Left lobe of liver (tissue), 2 donors: ENCODE data around the gene AMN1. TPM values are rescaled to one million over a fixed set of nuclear protein-coding genes. Genes with fewer than 3 reads are reported as not detected.

ENCODE experiments used
- ATAC-seq: fragments of 200-7000 bp; cut with Tn5 transposase; one replicate; pipeline ENCODE4 v1.9.1; 2020; ENCODE audit warnings: mild to moderate bottlenecking, moderate library complexity
- DNase-seq: peaks from one replicate; pipeline ENCODE4 v3.0.0-alpha.2; 2020; ENCODE audit warnings: low spot score
- total RNA-seq: library from RNA; stranded (reverse); gene quantifications from one replicate; pipeline ENCODE4 v1.2.1, GENCODE V29; 2021
- donor health status: DM: no; HTN: no; CAD: no; lungs with moderate emphysema.
- donor health status: DM: no; HTN: yes; CAD: no.

AMN1 gene
- total RNA-seq, 1 donor from 2014 or later = 1.6 TPM

- no peak for DNase-seq
These were observed 41.7 kb downstream of the AMN1 start for GRCh38 chr12:31687101-31687527.

GRCh38 chr12:31685801-31686200 lies 43.0 kb downstream of the AMN1 start:
- ATAC-seq (no peak), DNase-seq (no peak)

More at GRCh38 chr12:31687101-31687527, 41.7 kb downstream of the AMN1 start:
- no peak for ATAC-seq

- DNase-seq (peak; percentile 64), ATAC-seq (peak; percentile 100)
These were observed 46.5 kb downstream of the AMN1 start for GRCh38 chr12:31682136-31682962.

- DNase-seq (no peak), ATAC-seq (no peak)
These were observed 56.3 kb downstream of the AMN1 start for GRCh38 chr12:31672521-31672920.

GRCh38 chr12:31669582-31669981 lies 59.2 kb downstream of the AMN1 start:
- ATAC-seq = peak; percentile 80

GRCh38 chr12:31669020-31669419 lies 59.8 kb downstream of the AMN1 start:
- no peak for DNase-seq
- ATAC-seq = no peak

More at GRCh38 chr12:31669582-31669981, 59.2 kb downstream of the AMN1 start:
- DNase-seq = peak; percentile 40

- ATAC-seq (peak; percentile 67), DNase-seq (no peak)
These were observed 64.8 kb downstream of the AMN1 start for GRCh38 chr12:31664038-31664437.

- ATAC-seq (no peak), DNase-seq (no peak)
These were observed 65.2 kb downstream of the AMN1 start for GRCh38 chr12:31663576-31663975.

- ATAC-seq (no peak), DNase-seq (no peak)
These were observed 66.5 kb downstream of the AMN1 start for GRCh38 chr12:31662176-31662849.

GRCh38 chr12:31659087-31659942 lies 69.5 kb downstream of the AMN1 start, which contains the start of gene ETFBKMT:
TSS of gene ETFBKMT (plus strand) at chr12:31659688. CDS start at chr12:31661954, 2,266 bp downstream.
- DNase-seq = peak; percentile 93
- peak; percentile 90 for ATAC-seq

GRCh38 chr12:31658471-31659086 lies 70.2 kb downstream of the AMN1 start:
- ATAC-seq = no peak

GRCh38 chr12:31655792-31656191 lies 73.0 kb downstream of the AMN1 start:
- no peak for ATAC-seq
- DNase-seq = no peak

More at GRCh38 chr12:31658471-31659086, 70.2 kb downstream of the AMN1 start:
- no peak for DNase-seq

- ATAC-seq (no peak), DNase-seq (no peak)
These were observed 73.6 kb downstream of the AMN1 start for GRCh38 chr12:31655208-31655607.

- DNase-seq = no peak
- no peak for ATAC-seq
These were observed 76.8 kb downstream of the AMN1 start for GRCh38 chr12:31651893-31652521.

- no peak for ATAC-seq
These were observed 77.9 kb downstream of the AMN1 start for GRCh38 chr12:31650918-31651317.

GRCh38 chr12:31647086-31647491 lies 81.7 kb downstream of the AMN1 start:
- DNase-seq (no peak), ATAC-seq (no peak)

More at GRCh38 chr12:31650918-31651317, 77.9 kb downstream of the AMN1 start:
- DNase-seq = no peak

- ATAC-seq (no peak), DNase-seq (no peak)
These were observed 82.9 kb downstream of the AMN1 start for GRCh38 chr12:31645924-31646323.

GRCh38 chr12:31644536-31644935 lies 84.3 kb downstream of the AMN1 start:
- ATAC-seq (no peak), DNase-seq (no peak)

GRCh38 chr12:31641509-31642090 lies 87.2 kb downstream of the AMN1 start:
- ATAC-seq (no peak), DNase-seq (no peak)

GRCh38 chr12:31634620-31635019 lies 94.2 kb downstream of the AMN1 start:
- DNase-seq (no peak), ATAC-seq (no peak)
